ENCODE measurements around the gene WDR53.

DNA sequence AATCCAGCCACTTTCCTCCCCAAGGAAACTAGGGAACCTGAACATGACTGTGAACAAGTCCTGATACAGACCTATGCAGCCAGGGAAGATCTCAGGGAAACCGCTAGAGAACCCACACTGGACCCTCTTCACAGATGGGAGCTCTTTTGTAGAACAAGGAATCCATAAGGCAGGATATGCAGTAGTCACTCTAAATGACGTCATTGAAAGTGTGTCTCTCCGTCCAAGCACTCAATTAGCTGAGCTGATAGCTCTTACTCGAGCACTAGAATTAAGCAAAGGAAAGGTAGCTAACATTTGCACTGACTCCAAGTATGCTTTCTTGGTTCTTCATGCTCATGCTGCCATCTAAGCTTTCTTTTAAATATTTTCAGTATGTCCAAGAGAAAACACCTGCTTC is 43.2 kb downstream of the WDR53 start:
- TF ChIP-seq, protein P1, sequence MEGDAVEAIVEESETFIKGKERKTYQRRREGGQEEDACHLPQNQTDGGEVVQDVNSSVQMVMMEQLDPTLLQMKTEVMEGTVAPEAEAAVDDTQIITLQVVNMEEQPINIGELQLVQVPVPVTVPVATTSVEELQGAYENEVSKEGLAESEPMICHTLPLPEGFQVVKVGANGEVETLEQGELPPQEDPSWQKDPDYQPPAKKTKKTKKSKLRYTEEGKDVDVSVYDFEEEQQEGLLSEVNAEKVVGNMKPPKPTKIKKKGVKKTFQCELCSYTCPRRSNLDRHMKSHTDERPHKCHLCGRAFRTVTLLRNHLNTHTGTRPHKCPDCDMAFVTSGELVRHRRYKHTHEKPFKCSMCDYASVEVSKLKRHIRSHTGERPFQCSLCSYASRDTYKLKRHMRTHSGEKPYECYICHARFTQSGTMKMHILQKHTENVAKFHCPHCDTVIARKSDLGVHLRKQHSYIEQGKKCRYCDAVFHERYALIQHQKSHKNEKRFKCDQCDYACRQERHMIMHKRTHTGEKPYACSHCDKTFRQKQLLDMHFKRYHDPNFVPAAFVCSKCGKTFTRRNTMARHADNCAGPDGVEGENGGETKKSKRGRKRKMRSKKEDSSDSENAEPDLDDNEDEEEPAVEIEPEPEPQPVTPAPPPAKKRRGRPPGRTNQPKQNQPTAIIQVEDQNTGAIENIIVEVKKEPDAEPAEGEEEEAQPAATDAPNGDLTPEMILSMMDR (IDR thresholded peaks at IDR 0.05), result no peak
- TF ChIP-seq POLR2A (IDR thresholded peaks at IDR 0.05), result no peak
